Loucy (cell line): Measurements from ENCODE around the gene PHKB.

Experiments used
- CTCF ChIP-seq: fragments of 200-600 bp; sonication (generic); conservative IDR thresholded peaks from 2 replicates; pipeline ENCODE4 v1.5.1; 2014; ENCODE audit warnings: mild to moderate bottlenecking, antibody characterized with exemption, low read length
- EZH2phosphoT487 ChIP-seq: fragments of 200-600 bp; IDR thresholded peaks from 2 replicates; pipeline ENCODE4 v1.6.1; 2018; ENCODE audit warnings: antibody characterized with exemption, mild to moderate bottlenecking, moderate library complexity, borderline replicate concordance

- no peak for TF ChIP-seq CTCF
- TF ChIP-seq EZH2phosphoT487 = no peak
Measured at GRCh38 chr16:47724115-47724785, 263.1 kb downstream of the PHKB start.
